Trophoblast cell (in vitro differentiated cells and primary cell): Measurements from ENCODE around the gene CDAN1.
"Not testable (repeated sequence)": the region's sequence is repeated elsewhere in the genome, so short reads cannot be mapped to it uniquely, and the experiment has no call there.

Experiments
- DNase-seq, 2 donors: peaks; one replicate each; pipeline ENCODE4 v3.0.0-alpha.2; 2016
- H2AFZ ChIP-seq: 2 replicates; pipeline ENCODE4 v1.6.1; 2013; ENCODE audit warnings: low read length, moderate library complexity, mild to moderate bottlenecking; ENCODE audit not compliant: insufficient read depth, poor library complexity
- H2AK5ac ChIP-seq: 2 replicates; pipeline ENCODE4 v1.6.1; 2013; ENCODE audit warnings: mild to moderate bottlenecking, low read length
- H2BK120ac ChIP-seq: 2 replicates; pipeline ENCODE4 v1.6.1; 2013; ENCODE audit warnings: low read length, mild to moderate bottlenecking, moderate library complexity; ENCODE audit not compliant: insufficient read depth, poor library complexity
- H2BK12ac ChIP-seq: 2 replicates; pipeline ENCODE4 v1.6.1; 2013; ENCODE audit warnings: mild to moderate bottlenecking, low read length, moderate library complexity
- H2BK5ac ChIP-seq: 2 replicates; pipeline ENCODE4 v1.6.1; 2013; ENCODE audit warnings: low read length, low read depth, moderate library complexity, mild to moderate bottlenecking; ENCODE audit not compliant: poor library complexity
- H3K14ac ChIP-seq: 2 replicates; pipeline ENCODE4 v1.6.1; 2013; ENCODE audit warnings: mild to moderate bottlenecking, low read length
- H3K18ac ChIP-seq: 2 replicates; pipeline ENCODE4 v1.6.1; 2013; ENCODE audit warnings: mild to moderate bottlenecking, low read length
- H3K23ac ChIP-seq: 2 replicates; pipeline ENCODE4 v1.6.1; 2013; ENCODE audit warnings: low read length
- H3K27ac ChIP-seq: 2 replicates; pipeline ENCODE4 v1.5.1; 2013; ENCODE audit warnings: low read depth, mild to moderate bottlenecking, inconsistent platforms, low read length, moderate library complexity
- H3K27me3 ChIP-seq: 2 replicates; pipeline ENCODE4 v1.6.1; 2013; ENCODE audit warnings: inconsistent platforms, mild to moderate bottlenecking, low read length, moderate library complexity; ENCODE audit not compliant: insufficient read depth
- H3K36me3 ChIP-seq, 2 experiments: 1 replicate in 1 of 2; 2 replicates in 1 of 2; pipeline ENCODE4 v1.6.1; 2013; ENCODE audit warnings: low read length in 2 of 2, mild to moderate bottlenecking in 2 of 2, moderate library complexity in 1 of 2; ENCODE audit not compliant: insufficient read depth in 2 of 2, control insufficient read depth in 1 of 2
- H3K4ac ChIP-seq: 2 replicates; pipeline ENCODE4 v1.6.1; 2013; ENCODE audit warnings: low read depth, mild to moderate bottlenecking, low read length, moderate library complexity
- H3K4me1 ChIP-seq, 2 experiments: 1 replicate in 1 of 2; 2 replicates in 1 of 2; pipeline ENCODE4 v1.6.1; 2013; ENCODE audit warnings: low read length in 2 of 2, mild to moderate bottlenecking in 2 of 2, moderate library complexity in 1 of 2; ENCODE audit not compliant: insufficient read depth in 2 of 2, control insufficient read depth in 1 of 2
- H3K4me2 ChIP-seq: 2 replicates; pipeline ENCODE4 v1.6.1; 2013; ENCODE audit warnings: inconsistent platforms, mild to moderate bottlenecking, low read length, moderate library complexity
- H3K4me3 ChIP-seq: 2 replicates; pipeline ENCODE4 v1.5.1; 2013; ENCODE audit warnings: mild to moderate bottlenecking, low read depth, low read length, inconsistent platforms
- H3K79me1 ChIP-seq: one replicate; pipeline ENCODE4 v1.6.1; 2013; ENCODE audit warnings: low read length
- H3K79me2 ChIP-seq: 2 replicates; pipeline ENCODE4 v1.6.1; 2013; ENCODE audit warnings: low read length, mild to moderate bottlenecking; ENCODE audit not compliant: control insufficient read depth, insufficient read depth, poor library complexity
- H3K9ac ChIP-seq: 2 replicates; pipeline ENCODE4 v1.6.1; 2013; ENCODE audit warnings: mild to moderate bottlenecking, low read length
- H3K9me3 ChIP-seq: 2 replicates; pipeline ENCODE4 v1.6.1; 2013; ENCODE audit warnings: low read depth, mild to moderate bottlenecking, control low read depth, inconsistent platforms, low read length; ENCODE audit not compliant: insufficient read depth
- H4K12ac ChIP-seq: 2 replicates; pipeline ENCODE4 v1.6.1; 2013; ENCODE audit warnings: low read depth, mild to moderate bottlenecking, low read length, moderate library complexity
- H4K8ac ChIP-seq: 2 replicates; pipeline ENCODE4 v1.6.1; 2013; ENCODE audit warnings: low read depth, mild to moderate bottlenecking, low read length, moderate library complexity
- H4K91ac ChIP-seq: one replicate; pipeline ENCODE4 v1.6.1; 2013; ENCODE audit warnings: low read depth, mild to moderate bottlenecking, low read length, moderate library complexity
- WGBS: extraction: QIAGEN DNeasy Blood & Tissue Kit; methylation state at CpG from one replicate; pipeline ENCODE4 v1.1.7; 2013; ENCODE audit warnings: missing lambda C conversion rate; ENCODE audit not compliant: insufficient read length, insufficient coverage; ENCODE audit errors: extremely low coverage; 5-methylcytosine and 5-hydroxymethylcytosine counted together

The CDAN1 gene

GRCh38 chr15:42681119-42681518 is 55.8 kb downstream of the CDAN1 start:
- H2AFZ ChIP-seq, result no peak overlapping the region
- no peak overlapping the region for H2BK5ac ChIP-seq
- no peak overlapping the region for H3K14ac ChIP-seq
- H3K18ac ChIP-seq, result no peak overlapping the region
- peak overlapping the region; percentile 17 for H3K9ac ChIP-seq
- no CpG with 5 or more reads among the region's 6 CpGs for WGBS
- no peak overlapping the region for H2BK12ac ChIP-seq
- H3K4me1 ChIP-seq, result no peaks in the 10 kb centered on the region
- no peak overlapping the region for H3K4me3 ChIP-seq
- H3K27ac ChIP-seq, result no peak overlapping the region
- DNase-seq, result no peak
- no peaks in the 10 kb centered on the region for H3K36me3 ChIP-seq
- H3K9me3 ChIP-seq, result no peaks in the 10 kb centered on the region
- H4K12ac ChIP-seq, result no peak overlapping the region
- H3K4ac ChIP-seq, result no peak overlapping the region
- H3K79me2 ChIP-seq, result no peaks in the 10 kb centered on the region
- H3K79me1 ChIP-seq, result no peaks in the 10 kb centered on the region
- no peaks in the 10 kb centered on the region for H3K27me3 ChIP-seq
- no peak overlapping the region for H2BK120ac ChIP-seq
- no peak overlapping the region for H3K23ac ChIP-seq
- H2AK5ac ChIP-seq, result no peak overlapping the region
- no peak overlapping the region for H4K8ac ChIP-seq
- no peak overlapping the region for H4K91ac ChIP-seq
- H3K4me2 ChIP-seq, result no peak overlapping the region

DNA sequence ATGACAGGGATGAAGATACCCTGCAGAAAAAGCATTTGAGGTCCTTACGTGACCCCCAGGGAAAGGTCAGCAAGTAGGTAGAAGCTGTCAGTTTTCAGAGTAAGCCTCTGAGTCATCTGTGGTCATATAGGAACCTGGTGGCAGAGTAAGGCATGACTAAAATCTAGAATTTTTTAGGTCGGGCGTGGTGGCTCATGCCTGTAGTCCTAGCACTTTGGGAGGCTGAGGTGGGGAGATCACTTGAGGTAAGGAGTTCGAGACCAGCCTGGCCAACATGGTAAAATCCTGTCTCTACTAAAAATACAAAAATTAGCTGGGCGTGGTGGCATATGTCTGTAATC is 56.8 kb downstream of the CDAN1 start:
- H3K18ac ChIP-seq, H3K4me3 ChIP-seq, H3K9me3 ChIP-seq, H2AK5ac ChIP-seq, H3K4ac ChIP-seq, H4K12ac ChIP-seq, H2BK5ac ChIP-seq, H3K4me2 ChIP-seq, H2AFZ ChIP-seq, H3K27me3 ChIP-seq, H3K79me2 ChIP-seq, H3K79me1 ChIP-seq, H4K8ac ChIP-seq, H3K4me1 ChIP-seq, H3K9ac ChIP-seq, H3K36me3 ChIP-seq, H3K23ac ChIP-seq, H3K14ac ChIP-seq, H2BK12ac ChIP-seq, H4K91ac ChIP-seq, H2BK120ac ChIP-seq, H3K27ac ChIP-seq: not testable (repeated sequence)
- peak in 1 of 2 donors; percentile 35 for DNase-seq
- no CpG with 5 or more reads among the region's 5 CpGs for WGBS

- Histone ChIP-seq H2AFZ (no peak overlapping the region), H2BK120ac (no peak overlapping the region), H4K91ac (no peak overlapping the region), H3K4me1 (no peaks in the 10 kb centered on the region), H4K8ac (no peak overlapping the region), H4K12ac (no peak overlapping the region), H3K4me3 (no peak overlapping the region), H3K18ac (no peak overlapping the region), H3K4ac (no peak overlapping the region), H3K14ac (no peak overlapping the region), H3K79me1 (no peaks in the 10 kb centered on the region), H3K27me3 (no peaks in the 10 kb centered on the region), H3K4me2 (no peak overlapping the region), H3K27ac (no peak overlapping the region), H3K9ac (no peak overlapping the region), H2AK5ac (no peak overlapping the region), H3K9me3 (no peaks in the 10 kb centered on the region), H2BK12ac (no peak overlapping the region), H3K79me2 (no peaks in the 10 kb centered on the region), H3K23ac (no peak overlapping the region), H3K36me3 (no peaks in the 10 kb centered on the region), H2BK5ac (no peak overlapping the region)
- WGBS, result no CpG with 5 or more reads among the region's 7 CpGs
- DNase-seq, result no peak
Measured at GRCh38 chr15:42679285-42680141, 57.4 kb downstream of the CDAN1 start.

GRCh38 chr15:42675021-42675420 is 61.9 kb downstream of the CDAN1 start:
- no CpG with 5 or more reads among the region's 1 CpG for WGBS
- H3K4me1 ChIP-seq, result peaks cover 0 to 3% of the 10 kb centered on the region in 2 experiments
- H3K4ac ChIP-seq, result no peak overlapping the region
- H3K36me3 ChIP-seq, result no peaks in the 10 kb centered on the region
- H2BK120ac ChIP-seq, result no peak overlapping the region
- no peak overlapping the region for H3K14ac ChIP-seq
- H3K18ac ChIP-seq, result no peak overlapping the region
- no peak overlapping the region for H3K4me3 ChIP-seq
- H4K12ac ChIP-seq, result no peak overlapping the region
- H4K8ac ChIP-seq, result no peak overlapping the region
- H3K4me2 ChIP-seq, result no peak overlapping the region
- H4K91ac ChIP-seq, result no peak overlapping the region
- H3K27ac ChIP-seq, result no peak overlapping the region
- DNase-seq, result no peak
- H3K9ac ChIP-seq, result no peak overlapping the region
- no peaks in the 10 kb centered on the region for H3K79me1 ChIP-seq
- H2AFZ ChIP-seq, result no peak overlapping the region
- H2AK5ac ChIP-seq, result no peak overlapping the region
- no peaks in the 10 kb centered on the region for H3K79me2 ChIP-seq
- no peaks in the 10 kb centered on the region for H3K27me3 ChIP-seq
- no peak overlapping the region for H2BK5ac ChIP-seq
- H3K23ac ChIP-seq, result no peak overlapping the region
- no peak overlapping the region for H2BK12ac ChIP-seq
- H3K9me3 ChIP-seq, result no peaks in the 10 kb centered on the region
